Measurements from ENCODE around the gene TMEM132C.
"Not testable (repeated sequence)": the region's sequence is repeated elsewhere in the genome, so short reads cannot be mapped to it uniquely, and the experiment has no call there.

Gene TMEM132C

DNA sequence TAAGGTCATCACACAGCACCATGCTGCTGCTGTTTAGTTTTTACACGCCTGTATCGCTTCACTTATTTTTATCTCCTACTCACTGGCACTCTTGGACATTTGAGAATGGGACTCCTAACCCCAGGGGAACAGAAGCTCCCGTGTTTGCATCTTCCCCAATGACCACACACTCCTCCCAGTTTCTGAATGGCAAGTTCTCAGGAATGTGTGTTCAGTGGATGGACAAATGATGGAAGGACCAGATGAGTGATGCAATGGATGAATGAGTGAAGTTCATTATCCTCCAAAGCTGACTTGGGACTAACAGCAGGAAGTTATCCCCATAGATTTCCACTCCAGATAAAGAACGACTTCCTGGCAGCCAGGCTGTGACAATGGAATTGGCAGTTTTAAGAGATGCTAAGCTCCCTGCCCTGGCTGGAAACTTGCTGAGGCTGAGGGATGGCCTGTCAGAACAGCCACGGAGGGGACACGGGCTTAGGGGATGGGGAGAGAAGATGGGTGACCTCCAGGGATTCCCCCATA, 325.3 kb downstream of the TMEM132C start:
- TF ChIP-seq, protein P1, sequence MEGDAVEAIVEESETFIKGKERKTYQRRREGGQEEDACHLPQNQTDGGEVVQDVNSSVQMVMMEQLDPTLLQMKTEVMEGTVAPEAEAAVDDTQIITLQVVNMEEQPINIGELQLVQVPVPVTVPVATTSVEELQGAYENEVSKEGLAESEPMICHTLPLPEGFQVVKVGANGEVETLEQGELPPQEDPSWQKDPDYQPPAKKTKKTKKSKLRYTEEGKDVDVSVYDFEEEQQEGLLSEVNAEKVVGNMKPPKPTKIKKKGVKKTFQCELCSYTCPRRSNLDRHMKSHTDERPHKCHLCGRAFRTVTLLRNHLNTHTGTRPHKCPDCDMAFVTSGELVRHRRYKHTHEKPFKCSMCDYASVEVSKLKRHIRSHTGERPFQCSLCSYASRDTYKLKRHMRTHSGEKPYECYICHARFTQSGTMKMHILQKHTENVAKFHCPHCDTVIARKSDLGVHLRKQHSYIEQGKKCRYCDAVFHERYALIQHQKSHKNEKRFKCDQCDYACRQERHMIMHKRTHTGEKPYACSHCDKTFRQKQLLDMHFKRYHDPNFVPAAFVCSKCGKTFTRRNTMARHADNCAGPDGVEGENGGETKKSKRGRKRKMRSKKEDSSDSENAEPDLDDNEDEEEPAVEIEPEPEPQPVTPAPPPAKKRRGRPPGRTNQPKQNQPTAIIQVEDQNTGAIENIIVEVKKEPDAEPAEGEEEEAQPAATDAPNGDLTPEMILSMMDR (IDR thresholded peaks at IDR 0.05; ENCODE audit: extremely low read depth, missing control alignments) = no peak
- DNase-seq (ENCODE audit: low spot score) = no peak

DNA sequence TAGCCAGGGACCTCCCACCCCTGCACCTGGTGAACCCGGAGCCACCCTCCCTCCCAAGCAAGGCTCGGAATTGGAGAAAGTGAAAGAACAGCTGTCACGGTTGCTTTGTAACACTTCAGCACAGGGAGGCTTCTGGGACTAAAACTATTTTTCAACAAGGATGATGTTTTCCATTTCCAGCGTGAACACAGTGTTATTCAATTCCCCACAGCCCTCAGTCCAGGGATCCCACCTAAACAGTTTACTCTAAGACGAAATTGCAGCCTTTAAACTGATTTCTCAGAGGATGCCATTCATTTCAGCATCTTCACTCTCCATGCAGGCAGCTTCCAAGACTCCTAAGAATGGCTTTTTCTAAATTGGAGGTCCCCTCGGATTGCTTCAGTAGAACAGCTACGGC, 327.6 kb downstream of the TMEM132C start:
- no peak for DNase-seq (ENCODE audit: low spot score)
- TF ChIP-seq, protein P1 (IDR thresholded peaks at IDR 0.05; ENCODE audit: extremely low read depth, missing control alignments) = no peak

DNA sequence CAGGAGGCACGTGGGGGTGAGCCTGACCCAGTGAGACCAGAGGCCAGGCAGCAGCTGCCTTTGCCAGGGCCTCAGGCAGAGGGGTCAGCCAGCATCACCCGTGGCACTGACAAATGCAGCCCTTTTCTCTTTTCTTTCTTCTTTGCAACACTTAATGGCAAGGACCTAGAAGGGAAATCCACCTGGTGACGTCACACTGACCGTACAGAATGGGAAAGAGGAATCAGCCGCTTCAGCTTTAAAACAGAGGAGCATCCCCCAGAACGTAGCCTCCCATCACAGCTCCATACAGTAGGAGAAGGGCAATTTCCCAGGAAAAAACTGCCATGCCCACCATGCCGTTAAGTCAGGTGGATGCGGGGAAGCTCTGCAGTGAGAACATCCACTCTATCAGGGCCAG, 328.6 kb downstream of the TMEM132C start:
- TF ChIP-seq, protein P1 (IDR thresholded peaks at IDR 0.05; ENCODE audit: extremely low read depth, missing control alignments) = no peak
- DNase-seq (ENCODE audit: low spot score) = no peak

DNA sequence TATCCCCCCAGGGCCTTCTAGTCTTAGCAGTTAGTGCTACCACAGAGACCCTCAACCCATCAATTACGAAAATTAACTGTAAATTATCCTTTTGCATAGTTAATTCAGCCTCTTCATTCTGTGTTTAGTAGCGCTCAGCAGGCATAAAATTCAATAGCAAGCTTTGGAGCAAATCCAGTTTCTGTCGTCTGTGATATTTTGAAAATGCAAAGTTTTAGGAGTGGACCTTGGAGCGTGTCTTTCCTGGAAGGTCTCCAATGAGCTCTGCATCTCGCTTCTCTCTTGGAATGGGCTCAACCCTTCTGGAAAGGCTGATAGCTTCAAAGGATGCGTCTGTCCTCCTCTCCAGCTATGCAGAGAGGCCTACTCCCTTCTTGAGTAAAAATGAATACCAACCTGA, 333.9 kb downstream of the TMEM132C start:
- DNase-seq (ENCODE audit: low spot score) = no peak
- TF ChIP-seq, protein P1 (IDR thresholded peaks at IDR 0.05; ENCODE audit: extremely low read depth, missing control alignments) = no peak

DNA sequence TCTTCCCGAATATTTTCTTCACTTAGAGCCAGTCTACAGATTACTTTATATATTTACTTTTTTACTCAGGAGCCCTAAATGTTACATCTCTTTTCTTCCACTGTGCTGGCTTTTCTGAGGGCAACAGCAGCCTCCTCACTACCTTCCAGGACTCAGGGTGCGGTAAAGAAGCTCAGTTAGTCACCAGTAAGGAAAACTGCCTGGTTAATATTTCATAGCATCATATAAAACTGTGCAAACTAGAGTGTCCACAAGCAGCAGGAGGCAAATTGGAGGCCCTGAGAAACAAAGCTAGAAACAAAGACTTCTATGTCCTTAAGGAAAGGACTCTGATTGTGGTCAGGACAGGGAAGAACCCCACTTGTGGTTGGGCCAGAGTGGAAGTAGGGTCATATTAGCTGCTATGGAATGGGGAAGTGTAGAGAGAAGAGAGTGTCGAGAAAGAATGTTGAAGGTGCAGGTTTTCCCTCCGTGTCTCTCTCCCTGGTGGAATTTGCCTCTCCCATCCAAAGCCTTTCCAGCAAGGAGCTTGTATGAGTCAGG, 336.7 kb downstream of the TMEM132C start:
- DNase-seq (ENCODE audit: low spot score) = no peak

DNA sequence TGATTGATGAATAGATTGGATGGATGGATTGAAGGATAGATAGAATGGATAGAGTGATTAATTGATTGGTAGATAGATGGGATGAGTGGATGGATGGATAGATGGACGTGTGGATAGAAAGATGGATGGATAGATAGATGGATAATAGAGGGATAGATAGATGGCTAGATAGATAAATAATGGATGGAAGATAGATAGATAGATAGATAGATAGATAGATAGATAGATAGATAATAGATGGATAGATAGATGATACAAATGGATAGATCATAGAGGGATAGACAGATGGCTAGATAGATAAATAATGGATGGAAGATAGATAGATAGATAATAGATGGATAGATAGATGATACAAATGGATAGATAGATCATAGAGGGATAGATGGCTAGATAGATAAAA, 337.2 kb downstream of the TMEM132C start:
- not testable (repeated sequence) for DNase-seq (ENCODE audit: low spot score)

More for the DNA sequence above, 336.7 kb downstream of the TMEM132C start:
- TF ChIP-seq, protein P1 (IDR thresholded peaks at IDR 0.05; ENCODE audit: extremely low read depth, missing control alignments) = no peak

DNA sequence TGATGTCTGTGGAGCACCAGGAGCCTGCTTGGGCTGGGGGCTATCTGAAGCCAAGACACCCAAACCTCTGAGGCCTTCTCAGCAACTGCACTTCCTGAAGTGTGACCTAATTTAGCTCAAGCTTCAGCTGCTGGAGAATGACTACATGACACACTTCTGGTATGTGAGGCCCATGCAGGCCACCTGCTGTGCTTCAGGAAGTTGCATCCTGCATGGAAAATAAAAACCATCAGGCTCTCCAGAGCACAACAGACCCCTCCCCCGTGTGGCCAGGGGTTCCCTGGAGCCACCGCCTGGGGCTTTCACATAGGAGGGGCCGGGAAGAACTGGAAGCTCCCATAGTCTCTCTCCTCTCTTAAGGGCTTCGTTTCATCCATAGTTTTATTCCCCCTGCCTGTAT, 339.1 kb downstream of the TMEM132C start:
- no peak for DNase-seq (ENCODE audit: low spot score)

More for the DNA sequence above, 339.1 kb downstream of the TMEM132C start:
- TF ChIP-seq, protein P1 (IDR thresholded peaks at IDR 0.05; ENCODE audit: extremely low read depth, missing control alignments) = no peak

Data from GM20000 (cell line).